ENCODE measurements around the gene ADGRA3. TPM values are rescaled to one million over a fixed set of nuclear protein-coding genes. Genes with fewer than 3 reads are reported as not detected.

The ADGRA3 gene
- total RNA-seq, 3 donors from 2014 or later (not counting 1 experiment from before 2014, with no cell fraction given): 5.5 to 15.8 (median 8.2) TPM

DNA sequence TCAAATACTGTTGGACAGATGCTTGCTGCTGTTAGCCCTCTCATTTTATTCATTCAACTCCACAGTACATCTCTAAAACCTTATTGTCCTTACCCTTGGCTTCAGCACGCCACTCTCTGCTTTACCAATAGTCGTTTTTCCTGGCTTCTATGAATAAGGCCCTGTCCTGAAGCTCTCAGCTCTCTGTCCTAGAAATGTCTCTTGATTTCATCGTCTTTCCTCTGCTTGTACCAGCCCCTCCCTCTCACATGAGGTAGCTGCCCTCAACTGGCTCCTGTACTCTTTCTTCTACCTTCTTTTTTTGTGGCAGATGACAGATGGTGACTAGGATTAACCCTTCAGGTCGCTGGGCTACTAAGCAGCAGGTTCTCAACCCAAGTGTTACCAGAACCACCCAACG lies 11.4 kb downstream of the ADGRA3 start:
- 80% methylated on average over 5 of the region's 5 CpGs for whole genome bisulfite sequencing (ENCODE audit: insufficient coverage)
- H3K9me3 ChIP-seq (ENCODE audit: control insufficient read depth, insufficient read depth, low read length): no peaks in the 10 kb centered on the region
- Mint-ChIP-seq H3K4me1 (peaks cover 15 to 26% of the 10 kb centered on the region in 2 donors), H3K9me3 (no peaks in the 10 kb centered on the region), H3K36me3 (no peaks in the 10 kb centered on the region), H3K27me3 (ENCODE audit: low read depth in 2 of 2) (no peaks in the 10 kb centered on the region), H3K27ac (no peak overlapping the region), H3K4me3 (no peak overlapping the region)
- TF ChIP-seq, protein P1, sequence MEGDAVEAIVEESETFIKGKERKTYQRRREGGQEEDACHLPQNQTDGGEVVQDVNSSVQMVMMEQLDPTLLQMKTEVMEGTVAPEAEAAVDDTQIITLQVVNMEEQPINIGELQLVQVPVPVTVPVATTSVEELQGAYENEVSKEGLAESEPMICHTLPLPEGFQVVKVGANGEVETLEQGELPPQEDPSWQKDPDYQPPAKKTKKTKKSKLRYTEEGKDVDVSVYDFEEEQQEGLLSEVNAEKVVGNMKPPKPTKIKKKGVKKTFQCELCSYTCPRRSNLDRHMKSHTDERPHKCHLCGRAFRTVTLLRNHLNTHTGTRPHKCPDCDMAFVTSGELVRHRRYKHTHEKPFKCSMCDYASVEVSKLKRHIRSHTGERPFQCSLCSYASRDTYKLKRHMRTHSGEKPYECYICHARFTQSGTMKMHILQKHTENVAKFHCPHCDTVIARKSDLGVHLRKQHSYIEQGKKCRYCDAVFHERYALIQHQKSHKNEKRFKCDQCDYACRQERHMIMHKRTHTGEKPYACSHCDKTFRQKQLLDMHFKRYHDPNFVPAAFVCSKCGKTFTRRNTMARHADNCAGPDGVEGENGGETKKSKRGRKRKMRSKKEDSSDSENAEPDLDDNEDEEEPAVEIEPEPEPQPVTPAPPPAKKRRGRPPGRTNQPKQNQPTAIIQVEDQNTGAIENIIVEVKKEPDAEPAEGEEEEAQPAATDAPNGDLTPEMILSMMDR (IDR thresholded peaks at IDR 0.05): no peak
- no peaks in the 10 kb centered on the region for H3K36me3 ChIP-seq (ENCODE audit: control insufficient read depth, insufficient read depth, low read length)
- no peaks in the 10 kb centered on the region for H3K27me3 ChIP-seq (ENCODE audit: control insufficient read depth, insufficient read depth, low read length)
- no peak for ATAC-seq
- no peak for DNase-seq
- no peaks in the 10 kb centered on the region for H3K4me1 ChIP-seq (ENCODE audit: control insufficient read depth, insufficient read depth, low read length)
- intact Hi-C loops (cut with micrococcal nuclease): no loop called here
- H3K4me3 ChIP-seq (ENCODE audit: low read length): no peak overlapping the region
- no peak overlapping the region for H3K27ac ChIP-seq (ENCODE audit: low read length)

GRCh38 chr4:22502895-22503814 lies 12.7 kb downstream of the ADGRA3 start:
- ATAC-seq (no peak), DNase-seq (no peak)
- H3K4me1 ChIP-seq (ENCODE audit: control insufficient read depth, insufficient read depth, low read length): no peaks in the 10 kb centered on the region
- H3K9me3 ChIP-seq (ENCODE audit: control insufficient read depth, insufficient read depth, low read length): no peaks in the 10 kb centered on the region
- intact Hi-C loops (cut with micrococcal nuclease): no loop called here
- TF ChIP-seq, protein P1 (IDR thresholded peaks at IDR 0.05): no peak
- H3K27me3 ChIP-seq (ENCODE audit: control insufficient read depth, insufficient read depth, low read length): no peaks in the 10 kb centered on the region
- H3K36me3 ChIP-seq (ENCODE audit: control insufficient read depth, insufficient read depth, low read length): no peaks in the 10 kb centered on the region
- Mint-ChIP-seq H3K27me3 (ENCODE audit: low read depth in 2 of 2) (no peaks in the 10 kb centered on the region), H3K36me3 (no peaks in the 10 kb centered on the region), H3K4me3 (no peak overlapping the region), H3K4me1 (peaks cover 15 to 19% of the 10 kb centered on the region in 2 donors), H3K9me3 (no peaks in the 10 kb centered on the region), H3K27ac (no peak overlapping the region)
- no peak overlapping the region for H3K27ac ChIP-seq (ENCODE audit: low read length)
- 97% methylated on average over 3 of the region's 3 CpGs for WGBS (ENCODE audit: insufficient coverage)
- H3K4me3 ChIP-seq (ENCODE audit: low read length): no peak overlapping the region

DNA sequence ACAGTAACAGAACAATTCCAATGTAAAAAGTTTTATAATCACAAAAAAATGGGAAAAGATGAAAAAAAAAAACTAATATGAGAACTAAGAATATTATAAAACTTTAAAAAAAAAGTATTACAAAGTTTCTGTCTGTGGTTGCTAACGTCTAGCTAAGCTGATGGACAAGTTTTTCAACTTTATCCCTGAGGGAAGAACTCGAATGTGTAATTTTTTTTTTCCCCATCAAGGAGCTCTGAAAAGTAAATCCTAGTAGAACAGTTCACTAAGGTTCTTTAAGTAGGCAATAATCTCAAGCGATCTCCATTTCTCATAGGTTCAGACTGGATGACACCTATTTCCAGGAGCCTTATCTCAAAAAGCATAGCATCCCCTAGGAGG lies 14.2 kb downstream of the ADGRA3 start:
- Mint-ChIP-seq H3K4me1 (peaks cover 15 to 19% of the 10 kb centered on the region in 2 donors), H3K4me3 (no peak overlapping the region), H3K9me3 (no peaks in the 10 kb centered on the region), H3K27ac (no peak overlapping the region), H3K27me3 (ENCODE audit: low read depth in 2 of 2) (no peaks in the 10 kb centered on the region), H3K36me3 (no peaks in the 10 kb centered on the region)
- intact Hi-C loops (cut with micrococcal nuclease): no loop called here
- ATAC-seq (no peak), DNase-seq (no peak)
- 93% methylated on average over 2 of the region's 3 CpGs for WGBS (ENCODE audit: insufficient coverage)
- H3K4me1 ChIP-seq (ENCODE audit: control insufficient read depth, insufficient read depth, low read length): no peaks in the 10 kb centered on the region
- H3K4me3 ChIP-seq (ENCODE audit: low read length): no peak overlapping the region
- no peaks in the 10 kb centered on the region for H3K27me3 ChIP-seq (ENCODE audit: control insufficient read depth, insufficient read depth, low read length)
- H3K27ac ChIP-seq (ENCODE audit: low read length): no peak overlapping the region
- TF ChIP-seq, protein P1 (IDR thresholded peaks at IDR 0.05): no peak
- no peaks in the 10 kb centered on the region for H3K9me3 ChIP-seq (ENCODE audit: control insufficient read depth, insufficient read depth, low read length)
- no peaks in the 10 kb centered on the region for H3K36me3 ChIP-seq (ENCODE audit: control insufficient read depth, insufficient read depth, low read length)

Data from natural killer cell (primary cell).